HCT116 (cell line): ENCODE results near the gene NEK5. TPM values are rescaled to one million over a fixed set of nuclear protein-coding genes. Genes with fewer than 3 reads are reported as not detected.

ENCODE experiments used
- ATAC-seq: fragments of 200-7000 bp; cut with Tn5 transposase; 2 replicates; pipeline ENCODE4 v1.9.1; 2020; ENCODE audit warnings: mild to moderate bottlenecking, moderate library complexity
- BruUV-seq: library from RNA; stranded (reverse); fragments of 400-500 nt; replicated peaks from 2 replicates; lab custom pipeline; 2021; lab: Mats Ljungman, UMichigan
- CTCF ChIA-PET: fragments of 300-600 bp; sonication (Branson Sonifier 250); formaldehyde crosslinking; loops from one replicate; lab custom pipeline; 2021; ENCODE audit warnings: antibody characterized with exemption; lab: Charles Lee
- POLR2A ChIA-PET: fragments of 300-600, 350-600 bp; sonication (Branson Sonifier 250); formaldehyde crosslinking; loops from one replicate; lab custom pipeline; 2021; ENCODE audit warnings: antibody characterized with exemption; lab: Charles Lee
- RAD21 ChIA-PET, 2 experiments: fragments of 300-600 bp; sonication (Branson Sonifier 250); formaldehyde crosslinking; loops; one replicate each; lab custom pipeline; 2023; ENCODE audit warnings: low total read pairs in 2 of 2; ENCODE audit not compliant: uncharacterized antibody in 2 of 2, unreplicated experiment in 2 of 2, low non-redundant PET in 1 of 2; lab: Charles Lee
- DNase-seq: peaks from one replicate; pipeline ENCODE4 v3.0.0-alpha.2; 2010; ENCODE audit warnings: low read depth, low spot score
- H2AFZ ChIP-seq: fragments of 200-600 bp; shearing (Covaris generic), sonication (generic); 2 replicates; pipeline ENCODE4 v1.6.1; 2017; ENCODE audit warnings: low read depth, mixed run types, mixed read lengths, antibody characterized with exemption, low read length; ENCODE audit not compliant: poor library complexity, severe bottlenecking
- H3K27ac ChIP-seq: 2 replicates; pipeline ENCODE4 v1.5.1; 2012; ENCODE audit warnings: low read depth, low read length
- H3K27me3 ChIP-seq: fragments of 200-600 bp; sonication (generic); 2 replicates; pipeline ENCODE4 v1.6.1; 2016; ENCODE audit warnings: mixed run types, low read length, mixed read lengths; ENCODE audit not compliant: insufficient read depth
- H3K36me3 ChIP-seq, 2 experiments: fragments of 200-500 bp in 1 of 2; fragments of 200-600 bp in 1 of 2; sonication (Bioruptor generic) in 1 of 2; sonication (generic) in 1 of 2; 2 replicates each; pipeline versions ENCODE4 v1.5.1 to v1.6.1; 2014 to 2016; ENCODE audit warnings: low read length in 2 of 2, inconsistent platforms in 1 of 2, mixed read lengths in 1 of 2, mixed run types in 1 of 2; ENCODE audit not compliant: insufficient read depth in 2 of 2, control insufficient read depth in 1 of 2
- H3K4me1 ChIP-seq, 2 experiments: fragments of 200-600 bp in 1 of 2; sonication (generic) in 1 of 2; 2 replicates each; pipeline versions ENCODE4 v1.5.1 to v1.6.1; 2012 to 2017; ENCODE audit warnings: low read length in 2 of 2, inconsistent platforms in 1 of 2, mild to moderate bottlenecking in 1 of 2, mixed read lengths in 1 of 2, mixed run types in 1 of 2, moderate library complexity in 1 of 2; ENCODE audit not compliant: insufficient read depth in 2 of 2, control insufficient read depth in 1 of 2
- H3K4me2 ChIP-seq: fragments of 200-600 bp; sonication (generic); 2 replicates; pipeline ENCODE4 v1.6.1; 2017; ENCODE audit warnings: mixed run types, low read length, mixed read lengths
- H3K4me3 ChIP-seq, 2 experiments: fragments of 200-600 bp in 1 of 2; sonication (generic) in 1 of 2; replicated peaks in 1 of 2; 2 replicates each; pipeline ENCODE4 v1.5.1; 2011 to 2016; ENCODE audit warnings: low read length in 2 of 2, control low read depth in 1 of 2, low read depth in 1 of 2, mild to moderate bottlenecking in 1 of 2, mixed read lengths in 1 of 2, mixed run types in 1 of 2
- H3K79me2 ChIP-seq: fragments of 200-600 bp; sonication (generic); 2 replicates; pipeline ENCODE4 v1.6.1; 2017; ENCODE audit warnings: mild to moderate bottlenecking, mixed run types, low read length, moderate library complexity, mixed read lengths; ENCODE audit not compliant: insufficient read depth
- H3K9ac ChIP-seq: fragments of 200-600 bp; sonication (generic); 2 replicates; pipeline ENCODE4 v1.6.1; 2016; ENCODE audit warnings: low read length, mixed read lengths
- H3K9me2 ChIP-seq: fragments of 200-600 bp; sonication (generic), shearing (Covaris generic); 2 replicates; pipeline ENCODE4 v1.6.1; 2017; ENCODE audit warnings: mixed run types, mild to moderate bottlenecking, moderate library complexity; ENCODE audit not compliant: insufficient read depth
- H3K9me3 ChIP-seq, 2 experiments: fragments of 200-500 bp in 1 of 2; fragments of 200-600 bp in 1 of 2; sonication (Bioruptor generic) in 1 of 2; sonication (generic) in 1 of 2; 2 replicates each; pipeline ENCODE4 v1.6.1; 2014 to 2017; ENCODE audit warnings: low read length in 2 of 2, mixed read lengths in 2 of 2, inconsistent platforms in 1 of 2, low read depth in 1 of 2, mild to moderate bottlenecking in 1 of 2, mixed run types in 1 of 2, moderate library complexity in 1 of 2; ENCODE audit not compliant: control insufficient read depth in 1 of 2, insufficient read depth in 1 of 2
- H4K20me1 ChIP-seq: fragments of 200-600 bp; sonication (generic), shearing (Covaris generic); 2 replicates; pipeline ENCODE4 v1.6.1; 2017; ENCODE audit warnings: mixed run types, mild to moderate bottlenecking, moderate library complexity; ENCODE audit not compliant: insufficient read depth
- CBX3 ChIP-seq: IDR thresholded peaks from 2 replicates; pipeline ENCODE4 v1.6.1; 2012; ENCODE audit warnings: low read depth
- EGR1 ChIP-seq: IDR thresholded peaks from 2 replicates; pipeline ENCODE4 v1.6.1; 2012; ENCODE audit warnings: low read depth
- EZH2 ChIP-seq: fragments of 200-600 bp; sonication (generic); IDR thresholded peaks from 2 replicates; pipeline ENCODE4 v1.6.1; 2017; ENCODE audit warnings: antibody characterized with exemption, mixed run types
- JUND ChIP-seq: IDR thresholded peaks from 2 replicates; pipeline ENCODE4 v1.6.1; 2012
- MAX ChIP-seq: IDR thresholded peaks from 2 replicates; pipeline ENCODE4 v1.6.1; 2012
- POLR2A ChIP-seq: IDR thresholded peaks from 2 replicates; pipeline ENCODE4 v1.7.0; 2011; ENCODE audit warnings: borderline replicate concordance; ENCODE audit not compliant: insufficient read depth, insufficient read length; ENCODE audit errors: extremely low read depth
- POLR2AphosphoS5 ChIP-seq: IDR thresholded peaks from 2 replicates; pipeline ENCODE4 v1.6.1; 2011; ENCODE audit warnings: mild to moderate bottlenecking, low read depth, low read length, moderate library complexity
- RAD21 ChIP-seq: IDR thresholded peaks from 2 replicates; pipeline ENCODE4 v1.6.1; 2012; ENCODE audit warnings: low read depth, mild to moderate bottlenecking
- SIN3A ChIP-seq: IDR thresholded peaks from 2 replicates; pipeline ENCODE4 v1.6.1; 2012; ENCODE audit warnings: low read depth
- SP1 ChIP-seq: IDR thresholded peaks from 2 replicates; pipeline ENCODE4 v1.6.1; 2012; ENCODE audit warnings: low read depth
- SRF ChIP-seq: IDR thresholded peaks from 2 replicates; pipeline ENCODE4 v1.6.1; 2012; ENCODE audit warnings: low read depth
- YY1 ChIP-seq: IDR thresholded peaks from 2 replicates; pipeline ENCODE4 v1.6.1; 2011; ENCODE audit warnings: low read length, low read depth, moderate library complexity, mild to moderate bottlenecking; ENCODE audit not compliant: insufficient replicate concordance; ENCODE audit errors: extremely low read depth
- ZFX ChIP-seq: fragments of 450-650 bp; IDR thresholded peaks from 2 replicates; pipeline ENCODE4 v1.6.1; 2017
- ZNF274 ChIP-seq: fragments of 200-500 bp; sonication (Bioruptor generic); IDR thresholded peaks from 2 replicates; pipeline ENCODE4 v1.6.1; 2014; ENCODE audit warnings: mild to moderate bottlenecking, low read depth, low read length, inconsistent platforms
- intact Hi-C: fragments of 100-400 bp; cut with micrococcal nuclease; formaldehyde crosslinking; loops from 2 replicates; pipeline ENCODE4 v1.10.0; 2022
- total RNA-seq: library from RNA; stranded (reverse); gene quantifications from one replicate; pipeline ENCODE4 v1.2.1, GENCODE V29; 2021; ENCODE audit not compliant: unreplicated experiment
- TF ChIP-seq, protein P1 (sequence below), 3 experiments: fragments of 200-600 bp in 1 of 3; sonication (generic) in 1 of 3; IDR thresholded peaks in 2 of 3; conservative IDR thresholded peaks in 1 of 3; 2 replicates each; pipeline ENCODE4 v1.5.1; 2012 to 2017; ENCODE audit warnings: low read depth in 2 of 3, low read length in 2 of 3, antibody characterized with exemption in 1 of 3, borderline replicate concordance in 1 of 3, control low read depth in 1 of 3, mild to moderate bottlenecking in 1 of 3, mixed read lengths in 1 of 3, mixed run types in 1 of 3, moderate library complexity in 1 of 3; ENCODE audit not compliant: insufficient read depth in 1 of 3
- TF ChIP-seq, protein P2 (sequence below): IDR thresholded peaks from 2 replicates; pipeline ENCODE4 v1.6.1; 2011; ENCODE audit warnings: mild to moderate bottlenecking, low read length, moderate library complexity; ENCODE audit not compliant: insufficient replicate concordance; ENCODE audit errors: extremely low read depth
- TF ChIP-seq, protein P3 (sequence below): IDR thresholded peaks from 2 replicates; pipeline ENCODE4 v1.6.1; 2012

NEK5 gene
- total RNA-seq, 1 experiment from 2014 or later: 1.5 TPM

GRCh38 chr13:52155177-52155576 is 26.3 kb upstream of the NEK5 start:
- Histone ChIP-seq H3K27ac (no peak overlapping the region), H3K4me1 (peaks cover 3 to 15% of the 10 kb centered on the region in 2 experiments; a peak in 3 of 4 replicates), H3K9me3 (0 out of 4 replicates have a peak, but pooled peaks cover 0 to 4% of the 10 kb centered on the region in 2 experiments), H3K4me2 (no peak overlapping the region), H3K79me2 (no peaks in the 10 kb centered on the region), H3K9me2 (no peaks in the 10 kb centered on the region), H3K27me3 (no peaks in the 10 kb centered on the region), H3K4me3 (no peak overlapping the region), H3K36me3 (no peaks in the 10 kb centered on the region; a peak in 1 of 4 replicates), H2AFZ (no peak overlapping the region), H4K20me1 (no peaks in the 10 kb centered on the region), H3K9ac (no peak overlapping the region)
- ChIA-PET CTCF (no interaction called here), RAD21 (interaction anchor here in 1 of 2 experiments (0.6 kb wide), 1 partner anchor 167 kb away, joined by 3 read pairs; no protein-coding TSS in a partner anchor), POLR2A (no interaction called here)
- ATAC-seq (no peak), DNase-seq (no peak)
- intact Hi-C loops: loop anchor here (10.0 kb wide), 1 partner anchor 300 kb away; the partner anchor contains the start of genes CKAP2 and VPS36
- no TSS peak for BruUV-seq
- TF ChIP-seq SIN3A (no peak), SP1 (no peak), EZH2 (no peak), POLR2A (no peak), MAX (no peak), CBX3 (no peak), JUND (no peak), RAD21 (no peak), POLR2AphosphoS5 (no peak), SRF (no peak), ZFX (no peak), EGR1 (no peak), ZNF274 (no peak), YY1 (no peak)
- TF ChIP-seq, protein P1, sequence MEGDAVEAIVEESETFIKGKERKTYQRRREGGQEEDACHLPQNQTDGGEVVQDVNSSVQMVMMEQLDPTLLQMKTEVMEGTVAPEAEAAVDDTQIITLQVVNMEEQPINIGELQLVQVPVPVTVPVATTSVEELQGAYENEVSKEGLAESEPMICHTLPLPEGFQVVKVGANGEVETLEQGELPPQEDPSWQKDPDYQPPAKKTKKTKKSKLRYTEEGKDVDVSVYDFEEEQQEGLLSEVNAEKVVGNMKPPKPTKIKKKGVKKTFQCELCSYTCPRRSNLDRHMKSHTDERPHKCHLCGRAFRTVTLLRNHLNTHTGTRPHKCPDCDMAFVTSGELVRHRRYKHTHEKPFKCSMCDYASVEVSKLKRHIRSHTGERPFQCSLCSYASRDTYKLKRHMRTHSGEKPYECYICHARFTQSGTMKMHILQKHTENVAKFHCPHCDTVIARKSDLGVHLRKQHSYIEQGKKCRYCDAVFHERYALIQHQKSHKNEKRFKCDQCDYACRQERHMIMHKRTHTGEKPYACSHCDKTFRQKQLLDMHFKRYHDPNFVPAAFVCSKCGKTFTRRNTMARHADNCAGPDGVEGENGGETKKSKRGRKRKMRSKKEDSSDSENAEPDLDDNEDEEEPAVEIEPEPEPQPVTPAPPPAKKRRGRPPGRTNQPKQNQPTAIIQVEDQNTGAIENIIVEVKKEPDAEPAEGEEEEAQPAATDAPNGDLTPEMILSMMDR (IDR thresholded peaks at IDR 0.05 in 2 of 3, conservative IDR thresholded peaks at IDR 0.05 in 1 of 3; ENCODE audit: borderline replicate concordance in 1 of 3, insufficient read depth in 1 of 3, low read depth in 2 of 3, low read length in 2 of 3): no peak
- TF ChIP-seq, protein P2, sequence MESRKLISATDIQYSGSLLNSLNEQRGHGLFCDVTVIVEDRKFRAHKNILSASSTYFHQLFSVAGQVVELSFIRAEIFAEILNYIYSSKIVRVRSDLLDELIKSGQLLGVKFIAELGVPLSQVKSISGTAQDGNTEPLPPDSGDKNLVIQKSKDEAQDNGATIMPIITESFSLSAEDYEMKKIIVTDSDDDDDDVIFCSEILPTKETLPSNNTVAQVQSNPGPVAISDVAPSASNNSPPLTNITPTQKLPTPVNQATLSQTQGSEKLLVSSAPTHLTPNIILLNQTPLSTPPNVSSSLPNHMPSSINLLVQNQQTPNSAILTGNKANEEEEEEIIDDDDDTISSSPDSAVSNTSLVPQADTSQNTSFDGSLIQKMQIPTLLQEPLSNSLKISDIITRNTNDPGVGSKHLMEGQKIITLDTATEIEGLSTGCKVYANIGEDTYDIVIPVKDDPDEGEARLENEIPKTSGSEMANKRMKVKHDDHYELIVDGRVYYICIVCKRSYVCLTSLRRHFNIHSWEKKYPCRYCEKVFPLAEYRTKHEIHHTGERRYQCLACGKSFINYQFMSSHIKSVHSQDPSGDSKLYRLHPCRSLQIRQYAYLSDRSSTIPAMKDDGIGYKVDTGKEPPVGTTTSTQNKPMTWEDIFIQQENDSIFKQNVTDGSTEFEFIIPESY: no peak
- TF ChIP-seq, protein P3, sequence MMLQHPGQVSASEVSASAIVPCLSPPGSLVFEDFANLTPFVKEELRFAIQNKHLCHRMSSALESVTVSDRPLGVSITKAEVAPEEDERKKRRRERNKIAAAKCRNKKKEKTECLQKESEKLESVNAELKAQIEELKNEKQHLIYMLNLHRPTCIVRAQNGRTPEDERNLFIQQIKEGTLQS: no peak
